Measurements from ENCODE around the gene SLC1A2.

The SLC1A2 gene

GRCh38 chr11:35214792-35215193 lies 204.6 kb downstream of the SLC1A2 start:
- peak; percentile 77 to 86 for DNase-seq

DNA sequence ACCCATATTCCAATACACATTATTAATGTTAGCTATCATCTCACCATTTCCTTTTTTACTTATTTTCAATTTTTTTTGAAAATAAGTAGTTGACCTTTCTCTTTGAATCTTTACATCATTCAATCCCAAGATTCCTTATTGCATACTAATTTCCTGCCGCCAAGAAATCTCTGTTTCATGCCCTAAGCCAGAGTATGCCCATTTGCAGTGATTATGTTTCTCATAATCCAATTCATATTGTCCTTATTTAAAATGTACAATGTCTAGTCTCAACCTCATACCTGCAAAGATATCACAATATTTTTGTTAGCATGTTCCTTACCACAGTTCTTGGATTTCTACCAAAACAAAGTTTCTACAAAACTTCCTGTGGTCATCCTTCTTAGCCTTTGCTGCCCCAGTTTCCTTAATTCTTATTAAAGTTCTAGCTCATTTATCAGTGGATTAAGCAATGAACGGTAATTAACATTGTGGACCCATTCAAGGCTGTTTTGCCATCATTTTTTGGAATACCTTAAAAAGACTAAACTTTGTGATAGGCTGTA lies 205.1 kb downstream of the SLC1A2 start:
- DNase-seq = no peak

DNA sequence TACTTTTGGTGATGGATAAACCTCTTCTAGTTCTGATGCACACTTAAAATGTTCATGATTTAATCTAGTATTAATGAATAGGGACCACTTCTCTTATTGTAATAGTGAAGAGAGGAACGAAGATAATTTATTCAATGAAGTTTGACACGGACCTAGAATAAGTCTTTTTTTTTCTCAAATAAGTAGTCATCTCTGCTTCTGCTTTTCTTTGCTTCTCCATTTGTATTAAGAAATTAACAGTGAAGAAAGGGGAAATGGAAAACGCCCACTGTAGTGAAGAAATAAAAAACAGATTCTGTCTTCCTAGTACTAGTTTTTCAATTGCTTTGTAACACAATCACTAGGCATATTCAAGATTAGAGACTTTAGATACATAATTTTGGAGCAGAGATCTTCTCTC lies 207.4 kb downstream of the SLC1A2 start:
- DNase-seq = no peak

DNA sequence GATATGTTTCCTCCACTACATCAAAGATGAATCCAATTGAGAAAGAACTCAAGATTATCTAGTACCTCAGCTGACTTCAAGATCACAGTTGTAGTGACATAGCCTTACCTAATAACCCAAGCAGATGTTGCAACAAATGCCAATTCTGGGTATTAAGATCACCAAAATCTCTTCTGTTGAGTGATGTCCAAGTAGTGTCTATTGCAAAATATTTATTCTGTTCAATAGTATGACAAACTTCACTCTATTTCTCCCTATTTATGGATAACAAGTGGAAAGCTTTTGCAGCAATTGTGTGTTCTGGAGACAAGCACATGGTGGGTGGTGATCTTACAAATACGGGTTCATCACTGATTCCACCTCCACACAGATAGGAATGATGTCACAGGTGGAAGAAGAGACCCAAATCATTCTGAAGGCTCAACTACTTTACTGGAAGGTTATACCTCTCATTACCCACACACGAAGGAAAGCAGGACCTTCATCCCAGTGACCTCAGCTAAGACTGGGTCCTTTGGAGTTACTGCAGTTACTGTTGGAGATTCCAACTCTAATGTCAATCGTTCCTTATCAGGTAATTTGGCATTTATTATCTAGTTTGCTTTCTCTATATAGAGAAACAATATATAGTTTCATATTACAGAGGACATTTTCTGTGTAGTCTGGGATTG lies 208.3 kb downstream of the SLC1A2 start:
- no peak for DNase-seq

GRCh38 chr11:35208795-35209194 lies 210.6 kb downstream of the SLC1A2 start:
- DNase-seq = no peak

DNA sequence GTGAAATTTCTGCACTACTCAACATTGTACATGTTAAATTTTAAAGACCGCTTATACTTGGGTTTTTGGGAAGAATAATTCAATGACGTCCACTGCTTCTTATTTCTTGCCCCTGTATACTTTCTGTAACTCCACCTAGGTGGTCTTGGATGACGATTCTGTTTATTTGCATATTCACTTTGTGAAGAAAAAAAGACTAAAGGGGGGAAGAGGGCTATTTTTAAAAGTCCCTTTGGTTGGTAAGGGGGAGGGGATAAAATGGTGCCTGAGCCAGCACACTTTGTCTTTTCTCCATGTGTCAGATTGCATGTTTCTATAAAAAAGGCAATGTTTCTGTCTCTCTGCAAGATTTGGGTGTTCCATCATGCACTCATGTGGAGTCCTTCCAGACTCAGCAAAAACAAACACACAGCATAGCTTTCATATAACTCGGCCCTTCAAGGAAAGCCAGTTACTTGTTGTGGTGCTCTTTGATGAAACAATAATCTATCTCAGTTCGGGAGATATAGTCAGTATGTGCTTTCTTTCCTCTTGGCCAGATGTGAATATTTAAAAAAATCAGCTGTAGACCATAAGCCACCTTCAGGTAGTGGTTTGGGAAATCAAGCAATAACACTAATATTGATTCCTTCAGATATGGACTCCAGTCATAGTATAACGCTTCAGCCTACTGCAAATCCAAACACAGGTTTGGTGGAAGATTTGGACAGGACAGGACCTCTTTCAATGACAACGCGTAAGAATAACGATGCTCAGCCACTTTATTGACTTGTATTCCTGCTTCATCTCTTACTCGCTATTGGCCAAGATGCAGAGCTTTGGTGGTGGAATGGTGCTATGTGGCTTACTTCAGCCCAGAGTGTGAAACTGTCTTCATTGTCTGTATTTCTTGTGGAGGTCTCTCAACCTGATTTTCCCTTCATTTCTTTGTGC lies 211.6 kb downstream of the SLC1A2 start:
- DNase-seq = no peak

DNA sequence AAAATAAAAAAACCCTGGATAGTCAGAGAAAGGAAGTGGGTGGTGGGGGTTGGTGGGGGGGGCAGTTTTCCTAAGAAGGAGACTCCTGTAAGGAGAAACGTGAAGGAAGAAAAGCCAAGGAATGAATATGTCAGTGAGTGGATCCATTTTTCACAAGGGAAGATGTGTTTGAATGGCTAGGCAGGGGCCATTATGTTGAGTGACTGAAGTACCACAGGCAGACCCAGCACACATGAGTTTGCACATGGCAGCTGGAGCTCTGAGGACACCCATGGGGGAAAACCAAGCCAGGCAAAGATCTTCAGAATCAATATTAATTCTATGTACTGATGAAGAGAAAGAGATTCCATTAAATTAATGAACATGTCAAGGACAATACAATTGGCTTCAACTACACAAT lies 212.7 kb downstream of the SLC1A2 start:
- no peak for DNase-seq

- no peak for DNase-seq
These were observed 214.7 kb downstream of the SLC1A2 start for GRCh38 chr11:35204614-35205013.

All from SW 1271 (cell line).